ENCODE data around the gene UTP3. TPM values are rescaled to one million over a fixed set of nuclear protein-coding genes. Genes with fewer than 3 reads are reported as not detected.

Gene UTP3
- total and polyA plus RNA-seq, 9 of the 15 experiments (the other 6 are each of a cell fraction or from before 2014, with no cell fraction given) = 11.9 to 69.3 (median 34.0) TPM

DNA sequence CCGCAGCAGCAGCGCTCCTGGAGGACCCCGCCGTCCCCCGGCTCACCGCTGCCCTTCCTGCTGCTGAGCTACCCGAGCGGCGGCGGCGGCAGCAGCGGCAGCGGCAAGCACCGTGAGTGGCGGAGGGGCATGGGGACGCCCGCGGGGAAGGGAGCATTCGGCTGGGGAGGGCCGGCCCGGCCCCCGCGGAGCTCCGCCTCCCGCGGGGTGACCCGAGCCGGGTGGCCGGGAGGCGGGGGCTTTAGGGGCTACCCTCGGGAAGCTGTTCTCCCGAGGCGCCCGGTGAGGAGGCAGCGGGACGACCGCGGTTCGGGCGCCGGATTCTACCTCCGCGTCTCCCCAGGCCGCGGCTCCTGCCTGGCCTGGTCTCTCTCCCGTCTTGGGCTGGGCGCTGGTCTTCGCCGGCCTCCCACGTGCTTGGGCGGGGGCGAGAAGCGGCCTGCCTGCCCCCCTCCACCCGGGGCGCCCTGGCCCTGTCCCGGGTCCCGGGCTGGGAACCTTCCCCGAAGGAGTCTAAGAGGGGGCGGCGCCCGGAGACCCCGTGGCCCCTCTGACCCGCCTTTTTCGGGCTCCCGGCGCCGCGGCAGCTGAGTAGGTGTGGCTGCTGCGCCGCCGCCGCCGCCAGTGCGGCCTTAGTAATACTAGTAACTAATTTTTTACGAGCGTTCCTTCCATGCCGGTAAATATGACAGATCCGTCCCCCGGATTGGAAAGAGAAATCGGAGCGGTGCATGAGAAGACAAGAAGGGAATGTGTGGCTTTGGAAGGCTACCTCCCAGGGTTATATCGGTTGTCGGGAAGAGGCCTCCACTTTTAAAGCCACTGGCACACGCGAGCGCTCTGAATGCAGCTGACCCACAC, 17.1 kb downstream of the UTP3 start (continued):
- TF ChIP-seq, protein P1, sequence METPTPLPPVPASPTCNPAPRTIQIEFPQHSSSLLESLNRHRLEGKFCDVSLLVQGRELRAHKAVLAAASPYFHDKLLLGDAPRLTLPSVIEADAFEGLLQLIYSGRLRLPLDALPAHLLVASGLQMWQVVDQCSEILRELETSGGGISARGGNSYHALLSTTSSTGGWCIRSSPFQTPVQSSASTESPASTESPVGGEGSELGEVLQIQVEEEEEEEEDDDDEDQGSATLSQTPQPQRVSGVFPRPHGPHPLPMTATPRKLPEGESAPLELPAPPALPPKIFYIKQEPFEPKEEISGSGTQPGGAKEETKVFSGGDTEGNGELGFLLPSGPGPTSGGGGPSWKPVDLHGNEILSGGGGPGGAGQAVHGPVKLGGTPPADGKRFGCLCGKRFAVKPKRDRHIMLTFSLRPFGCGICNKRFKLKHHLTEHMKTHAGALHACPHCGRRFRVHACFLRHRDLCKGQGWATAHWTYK (CRISPR knock-in tag; IDR thresholded peaks at IDR 0.05) = no peak
- TF ChIP-seq TFAM (CRISPR knock-in tag; conservative IDR thresholded peaks at IDR 0.05) (no peak), JUND (IDR thresholded peaks at IDR 0.05; ENCODE audit: borderline replicate concordance, low read depth, low read length) (no peak), JUND (tag; IDR thresholded peaks at IDR 0.05; ENCODE audit: borderline replicate concordance, low read depth, low read length) (no peak; the same call in 2 of the 3 replicates), YY1 (IDR thresholded peaks at IDR 0.05; ENCODE audit: borderline replicate concordance in 1 of 3, control insufficient read depth in 1 of 3, extremely low read depth in 1 of 3, insufficient read depth in 3 of 3, insufficient read length in 1 of 3, insufficient replicate concordance in 2 of 3, low read depth in 1 of 3, low read length in 2 of 3) (peak in 1 of 3 experiments; percentile 11), ZBED1 (IDR thresholded peaks at IDR 0.05) (no peak), SAP30 (IDR thresholded peaks at IDR 0.05; ENCODE audit: borderline replicate concordance, insufficient read depth, low read depth, low read length, poor library complexity, severe bottlenecking) (peak; percentile 60), POLR3G (IDR thresholded peaks at IDR 0.05; ENCODE audit: extremely low read depth, insufficient read length, insufficient replicate concordance) (no peak), TCF7 (IDR thresholded peaks at IDR 0.05; ENCODE audit: borderline replicate concordance) (no peak), NR3C1 (CRISPR knock-in tag; IDR thresholded peaks at IDR 0.05) (no peak), GTF2A2 (tag; IDR thresholded peaks at IDR 0.05) (no peak)
- TF ChIP-seq, protein P2, sequence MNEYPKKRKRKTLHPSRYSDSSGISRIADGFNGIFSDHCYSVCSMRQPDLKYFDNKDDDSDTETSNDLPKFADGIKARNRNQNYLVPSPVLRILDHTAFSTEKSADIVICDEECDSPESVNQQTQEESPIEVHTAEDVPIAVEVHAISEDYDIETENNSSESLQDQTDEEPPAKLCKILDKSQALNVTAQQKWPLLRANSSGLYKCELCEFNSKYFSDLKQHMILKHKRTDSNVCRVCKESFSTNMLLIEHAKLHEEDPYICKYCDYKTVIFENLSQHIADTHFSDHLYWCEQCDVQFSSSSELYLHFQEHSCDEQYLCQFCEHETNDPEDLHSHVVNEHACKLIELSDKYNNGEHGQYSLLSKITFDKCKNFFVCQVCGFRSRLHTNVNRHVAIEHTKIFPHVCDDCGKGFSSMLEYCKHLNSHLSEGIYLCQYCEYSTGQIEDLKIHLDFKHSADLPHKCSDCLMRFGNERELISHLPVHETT (CRISPR knock-in tag; conservative IDR thresholded peaks at IDR 0.05 in 1 of 2, IDR thresholded peaks at IDR 0.05 in 1 of 2) = peak in 1 of 2 experiments; percentile 82; a peak in 2 of 4 replicates
- TF ChIP-seq, protein P3, sequence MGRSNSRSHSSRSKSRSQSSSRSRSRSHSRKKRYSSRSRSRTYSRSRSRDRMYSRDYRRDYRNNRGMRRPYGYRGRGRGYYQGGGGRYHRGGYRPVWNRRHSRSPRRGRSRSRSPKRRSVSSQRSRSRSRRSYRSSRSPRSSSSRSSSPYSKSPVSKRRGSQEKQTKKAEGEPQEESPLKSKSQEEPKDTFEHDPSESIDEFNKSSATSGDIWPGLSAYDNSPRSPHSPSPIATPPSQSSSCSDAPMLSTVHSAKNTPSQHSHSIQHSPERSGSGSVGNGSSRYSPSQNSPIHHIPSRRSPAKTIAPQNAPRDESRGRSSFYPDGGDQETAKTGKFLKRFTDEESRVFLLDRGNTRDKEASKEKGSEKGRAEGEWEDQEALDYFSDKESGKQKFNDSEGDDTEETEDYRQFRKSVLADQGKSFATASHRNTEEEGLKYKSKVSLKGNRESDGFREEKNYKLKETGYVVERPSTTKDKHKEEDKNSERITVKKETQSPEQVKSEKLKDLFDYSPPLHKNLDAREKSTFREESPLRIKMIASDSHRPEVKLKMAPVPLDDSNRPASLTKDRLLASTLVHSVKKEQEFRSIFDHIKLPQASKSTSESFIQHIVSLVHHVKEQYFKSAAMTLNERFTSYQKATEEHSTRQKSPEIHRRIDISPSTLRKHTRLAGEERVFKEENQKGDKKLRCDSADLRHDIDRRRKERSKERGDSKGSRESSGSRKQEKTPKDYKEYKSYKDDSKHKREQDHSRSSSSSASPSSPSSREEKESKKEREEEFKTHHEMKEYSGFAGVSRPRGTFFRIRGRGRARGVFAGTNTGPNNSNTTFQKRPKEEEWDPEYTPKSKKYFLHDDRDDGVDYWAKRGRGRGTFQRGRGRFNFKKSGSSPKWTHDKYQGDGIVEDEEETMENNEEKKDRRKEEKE (IDR thresholded peaks at IDR 0.05; ENCODE audit: borderline replicate concordance in 1 of 2, control insufficient read depth in 1 of 2, low read depth in 2 of 2, low read length in 1 of 2) = no peak
- TF ChIP-seq, protein P4, sequence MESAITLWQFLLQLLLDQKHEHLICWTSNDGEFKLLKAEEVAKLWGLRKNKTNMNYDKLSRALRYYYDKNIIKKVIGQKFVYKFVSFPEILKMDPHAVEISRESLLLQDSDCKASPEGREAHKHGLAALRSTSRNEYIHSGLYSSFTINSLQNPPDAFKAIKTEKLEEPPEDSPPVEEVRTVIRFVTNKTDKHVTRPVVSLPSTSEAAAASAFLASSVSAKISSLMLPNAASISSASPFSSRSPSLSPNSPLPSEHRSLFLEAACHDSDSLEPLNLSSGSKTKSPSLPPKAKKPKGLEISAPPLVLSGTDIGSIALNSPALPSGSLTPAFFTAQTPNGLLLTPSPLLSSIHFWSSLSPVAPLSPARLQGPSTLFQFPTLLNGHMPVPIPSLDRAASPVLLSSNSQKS (CRISPR knock-in tag; IDR thresholded peaks at IDR 0.05) = 0 out of 2 replicates have a peak, but pooled peaks have one; percentile 13

Measured in K562 (cell line).